Measurements from ENCODE around the gene STMND1.

DNA sequence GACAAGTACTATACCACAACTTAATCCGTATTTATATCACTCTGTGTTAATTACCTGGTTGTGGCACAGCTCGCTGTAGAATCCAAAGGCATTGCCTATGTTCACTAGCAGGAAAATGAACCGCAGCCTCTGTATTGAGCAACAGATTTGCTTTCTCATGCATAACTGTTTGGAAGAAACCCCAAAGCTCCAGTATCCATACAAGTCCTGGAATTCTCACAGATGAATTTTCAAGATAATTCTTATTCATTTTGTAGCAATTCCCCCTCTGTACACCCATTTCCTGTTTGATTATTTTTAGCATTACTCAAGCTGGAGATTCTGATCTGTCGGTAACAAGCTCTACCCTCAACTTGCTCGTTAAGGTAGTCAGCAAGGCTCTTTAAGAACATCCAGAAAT lies 63.5 kb downstream of the STMND1 start:
- TF ChIP-seq, protein P1, sequence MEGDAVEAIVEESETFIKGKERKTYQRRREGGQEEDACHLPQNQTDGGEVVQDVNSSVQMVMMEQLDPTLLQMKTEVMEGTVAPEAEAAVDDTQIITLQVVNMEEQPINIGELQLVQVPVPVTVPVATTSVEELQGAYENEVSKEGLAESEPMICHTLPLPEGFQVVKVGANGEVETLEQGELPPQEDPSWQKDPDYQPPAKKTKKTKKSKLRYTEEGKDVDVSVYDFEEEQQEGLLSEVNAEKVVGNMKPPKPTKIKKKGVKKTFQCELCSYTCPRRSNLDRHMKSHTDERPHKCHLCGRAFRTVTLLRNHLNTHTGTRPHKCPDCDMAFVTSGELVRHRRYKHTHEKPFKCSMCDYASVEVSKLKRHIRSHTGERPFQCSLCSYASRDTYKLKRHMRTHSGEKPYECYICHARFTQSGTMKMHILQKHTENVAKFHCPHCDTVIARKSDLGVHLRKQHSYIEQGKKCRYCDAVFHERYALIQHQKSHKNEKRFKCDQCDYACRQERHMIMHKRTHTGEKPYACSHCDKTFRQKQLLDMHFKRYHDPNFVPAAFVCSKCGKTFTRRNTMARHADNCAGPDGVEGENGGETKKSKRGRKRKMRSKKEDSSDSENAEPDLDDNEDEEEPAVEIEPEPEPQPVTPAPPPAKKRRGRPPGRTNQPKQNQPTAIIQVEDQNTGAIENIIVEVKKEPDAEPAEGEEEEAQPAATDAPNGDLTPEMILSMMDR (IDR thresholded peaks at IDR 0.05): no peak
- TF ChIP-seq POLR2AphosphoS5 (IDR thresholded peaks at IDR 0.05): no peak
- TF ChIP-seq POLR2A (IDR thresholded peaks at IDR 0.05): no peak

All from suprapubic skin (tissue), 4 donors.